Osteocyte (in vitro differentiated cells): Measurements from ENCODE around the gene PPM1L. TPM values are rescaled to one million over a fixed set of nuclear protein-coding genes. Genes with fewer than 3 reads are reported as not detected.

Experiments used
- DNase-seq: peaks from one replicate; pipeline ENCODE4 v3.0.0; 2021; ENCODE audit warnings: mixed read lengths; ENCODE audit not compliant: unreplicated experiment; ENCODE audit errors: extremely low spot score
- H3K27ac Mint-ChIP-seq: one replicate; pipeline ENCODE4 v1.8.0; 2021; ENCODE audit warnings: mild to moderate bottlenecking, mixed read lengths; ENCODE audit not compliant: unreplicated experiment
- H3K27me3 Mint-ChIP-seq: one replicate; pipeline ENCODE4 v1.8.0; 2021; ENCODE audit warnings: mixed read lengths; ENCODE audit not compliant: unreplicated experiment
- H3K36me3 Mint-ChIP-seq: one replicate; pipeline ENCODE4 v1.8.0; 2021; ENCODE audit warnings: mixed read lengths; ENCODE audit not compliant: unreplicated experiment
- H3K4me1 Mint-ChIP-seq: one replicate; pipeline ENCODE4 v1.8.0; 2021; ENCODE audit warnings: mixed read lengths; ENCODE audit not compliant: unreplicated experiment
- H3K4me3 Mint-ChIP-seq: one replicate; pipeline ENCODE4 v1.8.0; 2021; ENCODE audit warnings: mild to moderate bottlenecking, moderate library complexity, mixed read lengths; ENCODE audit not compliant: unreplicated experiment
- H3K9me3 Mint-ChIP-seq: one replicate; pipeline ENCODE4 v1.8.0; 2021; ENCODE audit warnings: mixed read lengths; ENCODE audit not compliant: unreplicated experiment
- total RNA-seq: library from RNA; stranded (reverse); gene quantifications from 2 replicates; pipeline ENCODE4 v1.2.1, GENCODE V29; 2021
- TF ChIP-seq, protein P1 (sequence below): fragments of 200-600 bp; sonication (generic); IDR thresholded peaks from 2 replicates; pipeline ENCODE4 v1.5.0; 2021; ENCODE audit warnings: antibody characterized with exemption, mild to moderate bottlenecking, moderate library complexity

PPM1L gene
- total RNA-seq, 1 donor from 2014 or later = 9.1 TPM

DNA sequence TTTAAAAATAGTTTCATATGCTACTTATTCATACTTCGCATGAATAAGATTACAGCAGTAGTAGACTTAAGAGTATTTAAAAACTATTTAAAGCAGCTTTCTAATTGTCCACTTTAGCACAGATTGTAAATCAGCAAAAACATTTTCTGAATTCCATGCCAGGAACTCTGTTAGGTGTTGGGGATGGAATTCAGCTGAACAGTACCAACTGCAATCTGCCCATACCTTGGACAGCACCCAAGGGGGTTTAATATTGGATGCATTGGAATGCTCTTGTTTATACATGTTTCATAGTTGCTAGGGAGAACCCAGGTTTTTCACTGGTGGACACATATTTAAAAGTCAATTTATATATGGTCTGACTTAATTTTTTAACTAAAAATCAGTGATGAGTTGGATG, 74.8 kb downstream of the PPM1L start:
- H3K27me3 Mint-ChIP-seq = peaks cover 2% of the 10 kb centered on the region
- H3K4me3 Mint-ChIP-seq = no peak overlapping the region
- H3K36me3 Mint-ChIP-seq = no peaks in the 10 kb centered on the region
- TF ChIP-seq, protein P1, sequence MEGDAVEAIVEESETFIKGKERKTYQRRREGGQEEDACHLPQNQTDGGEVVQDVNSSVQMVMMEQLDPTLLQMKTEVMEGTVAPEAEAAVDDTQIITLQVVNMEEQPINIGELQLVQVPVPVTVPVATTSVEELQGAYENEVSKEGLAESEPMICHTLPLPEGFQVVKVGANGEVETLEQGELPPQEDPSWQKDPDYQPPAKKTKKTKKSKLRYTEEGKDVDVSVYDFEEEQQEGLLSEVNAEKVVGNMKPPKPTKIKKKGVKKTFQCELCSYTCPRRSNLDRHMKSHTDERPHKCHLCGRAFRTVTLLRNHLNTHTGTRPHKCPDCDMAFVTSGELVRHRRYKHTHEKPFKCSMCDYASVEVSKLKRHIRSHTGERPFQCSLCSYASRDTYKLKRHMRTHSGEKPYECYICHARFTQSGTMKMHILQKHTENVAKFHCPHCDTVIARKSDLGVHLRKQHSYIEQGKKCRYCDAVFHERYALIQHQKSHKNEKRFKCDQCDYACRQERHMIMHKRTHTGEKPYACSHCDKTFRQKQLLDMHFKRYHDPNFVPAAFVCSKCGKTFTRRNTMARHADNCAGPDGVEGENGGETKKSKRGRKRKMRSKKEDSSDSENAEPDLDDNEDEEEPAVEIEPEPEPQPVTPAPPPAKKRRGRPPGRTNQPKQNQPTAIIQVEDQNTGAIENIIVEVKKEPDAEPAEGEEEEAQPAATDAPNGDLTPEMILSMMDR = no peak
- no peaks in the 10 kb centered on the region for H3K9me3 Mint-ChIP-seq
- H3K27ac Mint-ChIP-seq = no peak overlapping the region
- DNase-seq = no peak
- no peaks in the 10 kb centered on the region for H3K4me1 Mint-ChIP-seq

DNA sequence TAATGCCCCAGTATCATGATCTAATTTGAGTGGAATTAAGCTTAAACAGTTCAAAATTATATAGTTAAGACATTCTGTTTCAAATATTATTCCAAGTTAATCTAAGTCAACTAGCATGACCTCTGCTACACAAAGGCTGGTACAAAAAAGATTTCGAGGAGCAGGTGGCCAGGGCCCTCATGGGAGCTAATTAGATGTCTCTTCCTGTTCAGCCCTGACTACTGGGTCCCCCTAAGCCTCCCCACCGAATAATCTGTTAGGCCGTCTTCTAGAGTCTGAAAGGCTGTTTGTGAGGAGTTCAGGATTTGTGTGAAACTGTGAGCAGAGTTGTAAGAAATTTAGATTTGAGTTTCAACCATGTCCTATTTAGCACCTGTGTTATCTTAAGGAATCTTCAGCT, 75.4 kb downstream of the PPM1L start:
- Mint-ChIP-seq H3K27me3 (peaks cover 2% of the 10 kb centered on the region), H3K4me3 (no peak overlapping the region), H3K27ac (no peak overlapping the region), H3K9me3 (no peaks in the 10 kb centered on the region), H3K4me1 (no peaks in the 10 kb centered on the region), H3K36me3 (no peaks in the 10 kb centered on the region)
- DNase-seq = no peak
- TF ChIP-seq, protein P1 = no peak

DNA sequence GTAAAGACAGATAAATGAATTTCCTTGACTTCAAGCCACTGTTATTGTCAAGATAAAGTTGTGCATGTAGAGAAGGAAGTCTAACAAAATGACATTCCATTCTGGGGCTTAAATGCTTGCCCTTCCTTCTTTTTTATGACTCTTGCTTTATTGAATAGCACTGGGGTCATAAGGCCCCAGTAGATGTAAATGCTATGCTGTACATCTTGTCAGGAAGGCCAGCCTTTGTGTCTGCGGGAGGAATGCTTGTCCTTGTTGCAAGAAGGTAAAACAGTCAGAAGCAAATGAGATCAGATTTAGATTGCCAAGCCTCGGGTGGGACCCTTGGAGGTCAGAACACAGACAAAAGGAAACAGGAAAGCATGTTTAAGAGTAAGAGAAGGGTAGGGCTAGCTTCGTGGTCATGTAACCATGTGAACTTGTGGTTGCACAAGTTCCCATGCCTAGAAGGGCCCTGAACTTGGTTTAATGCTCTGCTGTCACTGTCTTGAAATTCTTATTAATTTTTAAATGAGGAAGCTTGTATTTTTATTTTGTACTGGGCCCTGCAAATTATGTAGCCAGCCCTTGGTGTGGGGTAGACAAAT, 81.5 kb downstream of the PPM1L start:
- H3K4me1 Mint-ChIP-seq = no peaks in the 10 kb centered on the region
- H3K27ac Mint-ChIP-seq = no peak overlapping the region
- TF ChIP-seq, protein P1 = no peak
- H3K36me3 Mint-ChIP-seq = no peaks in the 10 kb centered on the region
- H3K9me3 Mint-ChIP-seq = no peaks in the 10 kb centered on the region
- H3K27me3 Mint-ChIP-seq = peaks cover 2% of the 10 kb centered on the region
- H3K4me3 Mint-ChIP-seq = no peak overlapping the region
- DNase-seq = no peak

DNA sequence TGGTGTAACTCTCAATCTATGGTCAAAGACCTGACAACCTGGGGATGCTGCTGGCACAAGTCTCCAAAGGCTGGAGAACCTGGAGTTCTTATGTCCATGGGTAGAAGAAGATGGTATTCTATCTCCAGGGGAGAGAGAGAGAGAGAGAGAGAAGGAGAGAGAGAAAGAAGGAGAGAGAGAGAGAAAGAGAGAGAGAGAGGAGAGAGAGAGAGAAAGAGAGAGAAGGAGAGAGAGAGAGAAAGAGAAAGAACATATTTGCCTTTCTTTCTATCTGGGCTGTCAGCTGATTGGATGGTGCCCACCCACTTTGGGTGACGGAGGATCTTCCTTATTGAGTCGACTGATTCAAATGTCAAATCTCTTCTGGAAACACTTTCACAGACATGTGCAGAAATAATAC, 84.6 kb downstream of the PPM1L start:
- no peaks in the 10 kb centered on the region for H3K9me3 Mint-ChIP-seq
- H3K4me1 Mint-ChIP-seq = no peaks in the 10 kb centered on the region
- H3K36me3 Mint-ChIP-seq = no peaks in the 10 kb centered on the region
- TF ChIP-seq, protein P1 = no peak
- H3K4me3 Mint-ChIP-seq = no peak overlapping the region
- H3K27ac Mint-ChIP-seq = no peak overlapping the region
- no peak for DNase-seq
- H3K27me3 Mint-ChIP-seq = no peaks in the 10 kb centered on the region

DNA sequence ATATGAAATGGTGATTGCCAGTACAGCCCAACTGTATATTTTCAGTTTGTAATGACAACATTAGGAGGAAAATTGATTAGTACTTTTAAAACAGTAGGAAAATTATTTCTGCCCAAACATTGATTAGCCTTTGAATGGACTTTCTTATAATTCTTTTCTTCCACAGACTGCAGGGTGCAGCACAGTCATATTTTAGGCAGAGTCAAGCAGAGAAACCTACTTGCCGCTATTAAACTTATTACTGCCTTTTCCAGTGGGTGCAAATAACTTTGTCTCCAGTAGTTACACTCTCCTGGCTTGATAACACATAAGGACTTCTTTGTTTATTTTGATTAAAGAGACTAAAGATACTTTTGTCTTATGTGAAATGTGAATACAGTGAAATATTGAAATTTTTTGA, 85.4 kb downstream of the PPM1L start:
- Mint-ChIP-seq H3K36me3 (no peaks in the 10 kb centered on the region), H3K9me3 (no peaks in the 10 kb centered on the region), H3K4me1 (no peaks in the 10 kb centered on the region), H3K27me3 (no peaks in the 10 kb centered on the region), H3K27ac (no peak overlapping the region), H3K4me3 (no peak overlapping the region)
- TF ChIP-seq, protein P1 = peak; percentile 7
- DNase-seq = no peak
